Islet precursor cell (in vitro differentiated cells): ENCODE results near the gene DDX17.

Experiments used
- DNase-seq: peaks from one replicate; pipeline ENCODE4 v3.0.0-alpha.2; 2018

Gene DDX17

GRCh38 chr22:38464992-38465672, 41.0 kb downstream of the DDX17 start:
- no peak for DNase-seq

- DNase-seq, result peak; percentile 89
Measured at GRCh38 chr22:38462960-38463784, 42.9 kb downstream of the DDX17 start.

GRCh38 chr22:38461414-38462081, 44.6 kb downstream of the DDX17 start:
- DNase-seq, result peak; percentile 96

- DNase-seq, result no peak
Measured at GRCh38 chr22:38461057-38461413, 45.1 kb downstream of the DDX17 start.

GRCh38 chr22:38460426-38460840, 45.7 kb downstream of the DDX17 start:
- DNase-seq, result no peak

- DNase-seq, result no peak
Measured at GRCh38 chr22:38456841-38457699, 49.0 kb downstream of the DDX17 start.

GRCh38 chr22:38456272-38456835, 49.8 kb downstream of the DDX17 start:
- no peak for DNase-seq

- DNase-seq, result no peak
Measured at GRCh38 chr22:38455530-38456271, 50.4 kb downstream of the DDX17 start.

GRCh38 chr22:38455076-38455529, 51.0 kb downstream of the DDX17 start, which contains the start of gene KCNJ4:
Gene KCNJ4, minus strand, starts transcription at chr22:38455199. Its CDS starts 27,067 bp downstream, at chr22:38428132.
- no peak for DNase-seq

GRCh38 chr22:38454353-38455075, 51.6 kb downstream of the DDX17 start:
- DNase-seq, result no peak

GRCh38 chr22:38453996-38454352, 52.1 kb downstream of the DDX17 start:
- no peak for DNase-seq

GRCh38 chr22:38453066-38453672, 52.9 kb downstream of the DDX17 start:
- no peak for DNase-seq

GRCh38 chr22:38452373-38453065, 53.6 kb downstream of the DDX17 start:
- DNase-seq, result no peak

GRCh38 chr22:38451864-38452263, 54.2 kb downstream of the DDX17 start:
- DNase-seq, result no peak

- no peak for DNase-seq
Measured at GRCh38 chr22:38451404-38451803, 54.7 kb downstream of the DDX17 start.

- no peak for DNase-seq
Measured at GRCh38 chr22:38450234-38450797, 55.8 kb downstream of the DDX17 start.

GRCh38 chr22:38449776-38450175, 56.3 kb downstream of the DDX17 start:
- DNase-seq, result no peak

- no peak for DNase-seq
Measured at GRCh38 chr22:38448945-38449745, 57.0 kb downstream of the DDX17 start.
